ENCODE results near the gene SRMS.
"Not testable (repeated sequence)": the region's sequence is repeated elsewhere in the genome, so short reads cannot be mapped to it uniquely, and the experiment has no call there.

Gene SRMS

DNA sequence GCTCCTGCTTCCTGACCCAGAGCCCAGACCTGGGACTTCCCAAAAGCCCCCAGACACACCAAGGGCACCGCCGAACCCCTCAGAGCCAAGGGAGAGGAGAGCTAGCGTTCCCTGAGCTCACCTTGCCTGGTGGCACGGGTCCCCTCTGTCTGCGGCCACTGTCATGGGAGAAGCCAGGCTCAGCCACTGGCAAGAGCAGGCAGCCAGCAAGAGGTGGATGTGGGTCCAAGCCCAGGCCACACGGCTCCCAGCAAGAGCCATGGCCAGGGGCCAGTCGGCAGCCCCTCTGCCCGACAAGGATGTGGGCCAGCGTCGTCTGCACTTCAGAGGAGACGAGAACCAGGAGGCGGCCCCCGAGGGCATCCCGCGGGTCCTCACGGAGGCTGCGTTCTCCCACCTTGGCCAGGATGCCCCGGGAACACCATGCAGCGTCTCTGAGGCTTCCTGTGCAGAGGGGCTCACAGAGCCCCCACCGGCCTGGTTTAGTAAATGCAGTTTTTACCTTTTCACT, 29.1 kb downstream of the SRMS start:
- DNase-seq (ENCODE audit: extremely low read depth, low read depth) = no peak
- TF ChIP-seq CTCF (IDR thresholded peaks at IDR 0.05; ENCODE audit: low read depth, low read length, missing control alignments) = no peak

DNA sequence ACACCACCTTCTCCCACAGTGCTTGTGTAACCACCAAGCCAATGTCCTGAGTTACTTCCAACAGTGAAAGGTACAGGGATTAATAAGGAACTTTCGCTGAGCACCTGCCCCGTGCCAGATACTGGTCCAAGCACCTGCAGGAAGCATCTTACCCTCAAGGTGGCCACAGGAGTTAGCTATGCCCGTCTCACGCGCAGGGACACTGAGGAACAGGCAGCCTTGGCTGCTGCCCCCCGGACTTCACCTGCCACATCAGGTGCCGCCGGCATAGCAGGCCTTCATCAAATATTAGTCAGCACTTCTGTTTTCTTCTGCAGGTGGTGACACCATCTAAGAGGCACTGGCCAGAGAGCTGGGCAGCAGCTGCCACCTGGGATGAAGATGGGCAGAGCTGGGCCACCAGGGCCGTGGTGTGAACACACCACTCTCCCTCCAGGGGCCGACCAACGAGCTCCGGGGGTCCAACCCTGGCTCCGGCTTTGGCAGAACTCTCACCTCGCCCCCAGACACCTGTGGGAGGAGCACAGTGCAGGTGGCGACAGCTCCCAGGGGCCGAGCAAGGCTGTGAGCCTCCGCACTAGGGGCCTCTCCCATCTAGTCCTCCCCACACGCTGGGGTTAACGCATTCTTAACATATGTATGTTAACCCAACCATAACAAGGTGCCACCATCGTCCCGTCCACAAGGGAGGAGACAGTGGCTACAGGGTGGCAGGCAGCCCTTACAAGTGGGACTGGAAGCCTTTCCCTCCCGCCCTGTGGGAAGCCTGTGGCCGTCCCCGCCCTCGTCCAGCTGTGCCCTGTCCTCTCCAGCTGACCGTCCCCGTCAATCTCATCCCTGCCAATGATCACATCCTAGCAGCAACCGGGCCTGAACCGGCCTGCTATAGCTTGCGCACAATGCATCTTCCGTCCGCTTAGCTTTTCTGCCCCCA, 29.9 kb downstream of the SRMS start:
- TF ChIP-seq CTCF (IDR thresholded peaks at IDR 0.05; ENCODE audit: low read depth, low read length, missing control alignments) = no peak
- no peak overlapping the region for H3K4me3 ChIP-seq (replicated peaks; ENCODE audit: low read depth, low read length)

More for the DNA sequence above, 29.1 kb downstream of the SRMS start:
- H3K4me3 ChIP-seq (replicated peaks; ENCODE audit: low read depth, low read length) = no peak overlapping the region

DNA sequence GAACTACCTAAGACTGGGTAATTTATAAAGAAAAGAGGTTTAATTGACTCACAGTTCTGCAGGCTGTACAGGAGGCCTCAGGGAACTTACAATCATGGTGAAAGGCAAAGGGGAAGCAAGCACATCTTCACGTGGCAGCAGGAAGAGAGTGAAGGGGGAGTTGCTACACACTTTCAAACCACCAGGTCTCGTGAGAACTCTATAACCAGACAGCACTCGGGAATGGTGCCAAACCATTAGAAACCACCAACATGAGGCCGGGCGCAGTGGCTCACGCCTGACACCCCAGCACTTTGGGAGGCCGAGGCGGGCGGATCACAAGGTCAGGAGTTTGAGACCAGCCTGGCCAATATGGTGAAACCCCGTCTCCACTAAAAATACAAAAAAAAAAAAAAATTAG, 33.0 kb downstream of the SRMS start:
- not testable (repeated sequence) for DNase-seq (ENCODE audit: extremely low read depth, low read depth); H3K4me3 ChIP-seq (replicated peaks; ENCODE audit: low read depth, low read length)

More for the DNA sequence above, 29.9 kb downstream of the SRMS start:
- no peak for DNase-seq (ENCODE audit: extremely low read depth, low read depth)

- no peak for TF ChIP-seq CTCF (IDR thresholded peaks at IDR 0.05; ENCODE audit: low read depth, low read length, missing control alignments)
- H3K4me3 ChIP-seq (replicated peaks; ENCODE audit: low read depth, low read length) = no peak overlapping the region
- no peak for DNase-seq (ENCODE audit: extremely low read depth, low read depth)
Measured at GRCh38 chr20:63513207-63513606, 34.3 kb downstream of the SRMS start.

GRCh38 chr20:63509088-63509564, 38.4 kb downstream of the SRMS start:
- H3K4me3 ChIP-seq (replicated peaks; ENCODE audit: low read depth, low read length) = no peak overlapping the region
- no peak for DNase-seq (ENCODE audit: extremely low read depth, low read depth)
- TF ChIP-seq CTCF (IDR thresholded peaks at IDR 0.05; ENCODE audit: low read depth, low read length, missing control alignments) = no peak

- no peak for DNase-seq (ENCODE audit: extremely low read depth, low read depth)
- no peak for TF ChIP-seq CTCF (IDR thresholded peaks at IDR 0.05; ENCODE audit: low read depth, low read length, missing control alignments)
- no peak overlapping the region for H3K4me3 ChIP-seq (replicated peaks; ENCODE audit: low read depth, low read length)
Measured at GRCh38 chr20:63508072-63508768, 39.3 kb downstream of the SRMS start.

Data from HFF-Myc (cell line).